OCI-LY1 (cell line): ENCODE results near the gene CENPO.

Experiments used
- CTCF ChIP-seq: fragments of 200-600 bp; sonication (generic), shearing (Covaris generic); IDR thresholded peaks from 2 replicates; pipeline ENCODE4 v1.5.1; 2017; ENCODE audit warnings: mild to moderate bottlenecking, antibody characterized with exemption, low read length, moderate library complexity, mixed read lengths
- EZH2 ChIP-seq: fragments of 200-600 bp; sonication (generic), shearing (Covaris generic); IDR thresholded peaks from 2 replicates; pipeline ENCODE4 v1.8.0; 2017; ENCODE audit warnings: borderline replicate concordance, mixed run types, mild to moderate bottlenecking, antibody characterized with exemption, low read length, moderate library complexity, mixed read lengths

DNA sequence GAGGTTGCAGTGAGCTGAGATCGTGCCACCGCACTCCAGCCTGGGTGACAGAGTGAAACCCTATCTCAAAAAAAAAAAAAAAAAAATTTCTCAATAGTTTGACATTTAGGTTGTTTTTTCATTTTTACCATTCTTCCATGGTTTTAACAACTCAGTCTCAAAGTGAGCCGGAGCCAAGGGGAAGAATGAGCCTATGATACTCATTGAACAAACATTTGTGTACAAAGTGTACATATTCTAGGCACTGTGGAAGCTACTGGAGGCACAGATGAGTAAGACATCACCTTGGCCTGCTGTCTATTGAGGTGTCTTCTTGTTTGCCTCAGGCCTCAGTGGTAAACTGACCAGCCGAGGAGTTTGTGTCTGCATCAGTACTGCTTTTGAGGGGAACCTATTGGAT lies 21.9 kb downstream of the CENPO start:
- TF ChIP-seq CTCF, result no peak
- no peak for TF ChIP-seq EZH2
